GM21526 (cell line): ENCODE results near the gene ABCA12.

ENCODE experiments used
- ATAC-seq: cut with Tn5 transposase; IDR thresholded peaks from one replicate; pipeline ENCODE4 v1.9.1; 2021; ENCODE audit warnings: moderate library complexity; ENCODE audit not compliant: unreplicated experiment, low FRiP score

Gene ABCA12

DNA sequence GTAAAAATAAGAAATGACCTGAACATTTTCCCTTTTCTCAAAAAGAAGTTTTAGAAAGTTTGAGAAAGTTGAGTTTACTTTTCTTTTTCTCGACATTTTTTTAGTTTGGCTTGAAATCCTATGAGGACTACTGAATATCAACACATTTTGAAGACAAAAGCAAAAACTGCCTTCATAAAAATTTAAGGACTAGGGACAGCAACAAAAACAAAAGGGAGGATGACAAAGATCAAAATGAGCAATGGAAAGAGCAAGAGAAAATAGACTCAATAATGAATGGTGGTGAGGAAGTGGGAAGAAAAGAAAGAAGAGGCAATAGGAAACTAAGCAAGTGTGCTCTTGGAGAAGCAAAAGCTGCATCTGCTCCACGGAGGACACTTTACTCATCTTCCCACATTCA is 82.5 kb downstream of the ABCA12 start:
- ATAC-seq = no peak

DNA sequence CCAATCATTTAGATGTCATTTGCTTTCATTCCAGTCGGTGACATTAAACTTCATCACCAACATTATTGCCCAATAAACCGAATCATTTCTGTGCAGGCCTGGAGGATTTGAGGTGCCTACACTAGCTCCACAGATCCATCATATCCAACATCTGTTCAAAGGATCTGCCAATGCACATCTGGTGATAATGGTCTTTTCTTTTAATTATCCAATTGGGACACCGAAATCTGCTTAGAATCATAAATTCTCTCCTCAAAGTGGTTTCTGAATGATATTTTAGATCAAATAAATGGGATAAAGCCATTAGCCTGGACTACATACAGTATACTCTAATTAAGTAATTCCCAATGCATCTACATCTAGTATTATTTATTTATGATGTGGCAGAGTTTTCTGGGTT is 85.6 kb downstream of the ABCA12 start:
- no peak for ATAC-seq

- no peak for ATAC-seq
Observed at GRCh38 chr2:215052404-215052803, 86.0 kb downstream of the ABCA12 start.

- ATAC-seq = no peak
Observed at GRCh38 chr2:215049341-215049740, 89.1 kb downstream of the ABCA12 start.

DNA sequence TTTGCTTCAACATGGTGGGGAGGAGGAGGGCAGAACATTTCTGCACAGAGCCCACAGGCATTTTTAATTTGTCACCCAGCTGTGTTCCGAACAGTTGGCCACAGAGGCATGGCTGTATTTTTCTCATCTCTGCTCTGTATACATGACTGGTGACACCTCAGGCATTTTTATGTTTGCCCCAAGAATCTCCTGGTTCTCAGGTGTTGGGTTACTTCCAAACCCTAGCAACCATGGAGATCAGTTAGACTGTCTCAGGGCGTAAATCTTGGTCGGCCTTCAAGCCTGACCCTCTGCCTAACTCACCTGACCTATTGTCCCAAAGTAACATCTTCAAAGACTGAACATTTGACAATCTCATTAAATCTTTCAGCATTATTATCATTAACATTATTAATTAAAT is 100.0 kb downstream of the ABCA12 start:
- no peak for ATAC-seq

DNA sequence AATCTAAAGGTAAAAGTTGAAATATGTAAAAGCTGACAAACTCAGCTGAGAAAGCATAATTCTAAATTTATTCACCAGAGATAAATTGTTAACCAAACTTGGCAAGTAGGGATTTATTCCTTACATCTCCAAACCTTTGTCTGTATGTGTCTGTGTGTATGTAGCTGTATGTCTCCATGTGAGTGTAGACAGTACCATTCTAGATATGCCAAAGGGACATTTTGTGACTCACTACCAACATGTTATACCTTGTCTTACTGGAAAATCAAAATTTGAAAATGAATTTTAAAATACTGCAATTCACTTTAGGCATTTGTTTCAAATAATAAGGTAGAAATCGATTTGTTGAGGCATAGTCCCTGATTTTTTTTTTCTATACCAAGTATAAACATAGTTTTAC is 102.1 kb downstream of the ABCA12 start:
- ATAC-seq = no peak

DNA sequence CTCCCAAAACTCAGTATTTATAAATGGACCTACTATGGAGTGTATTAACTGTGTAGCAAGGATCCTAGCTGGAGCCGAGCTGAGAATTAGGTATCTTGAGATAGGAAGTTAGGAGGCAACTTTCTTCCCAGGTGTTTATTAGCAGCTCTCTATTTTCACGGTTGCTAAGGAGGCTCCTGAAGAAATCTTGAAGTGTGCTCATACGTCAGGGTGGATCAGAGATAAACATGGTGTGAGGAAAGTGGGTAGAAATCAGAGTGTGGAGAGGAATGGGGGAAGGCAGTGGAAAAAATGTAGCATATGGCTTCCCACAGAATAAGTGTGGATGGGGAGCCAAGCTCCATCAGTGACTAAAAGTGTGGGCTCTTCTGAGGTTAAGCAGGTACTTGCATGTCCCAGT is 104.3 kb downstream of the ABCA12 start:
- ATAC-seq = no peak

- peak; percentile 64 for ATAC-seq
Observed at GRCh38 chr2:215032153-215032552, 106.3 kb downstream of the ABCA12 start.

DNA sequence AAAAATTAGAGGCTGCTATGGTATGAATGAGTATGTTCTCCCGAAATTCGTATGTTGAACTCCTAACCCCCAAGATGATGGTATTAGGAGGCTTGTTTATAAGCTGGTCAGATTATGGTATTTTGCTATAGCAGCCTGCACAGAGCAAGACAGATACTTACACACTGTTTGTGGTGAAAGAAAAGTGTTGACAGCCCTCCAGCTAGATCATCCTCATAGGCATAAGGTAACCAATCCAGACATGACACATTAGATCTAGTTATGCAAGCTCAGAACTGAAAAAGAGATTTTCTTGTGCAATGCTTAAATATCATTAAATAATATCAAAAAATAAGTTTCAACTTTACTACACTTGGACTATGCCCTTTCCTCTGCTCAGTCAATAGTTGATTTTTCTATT is 107.1 kb downstream of the ABCA12 start:
- no peak for ATAC-seq

DNA sequence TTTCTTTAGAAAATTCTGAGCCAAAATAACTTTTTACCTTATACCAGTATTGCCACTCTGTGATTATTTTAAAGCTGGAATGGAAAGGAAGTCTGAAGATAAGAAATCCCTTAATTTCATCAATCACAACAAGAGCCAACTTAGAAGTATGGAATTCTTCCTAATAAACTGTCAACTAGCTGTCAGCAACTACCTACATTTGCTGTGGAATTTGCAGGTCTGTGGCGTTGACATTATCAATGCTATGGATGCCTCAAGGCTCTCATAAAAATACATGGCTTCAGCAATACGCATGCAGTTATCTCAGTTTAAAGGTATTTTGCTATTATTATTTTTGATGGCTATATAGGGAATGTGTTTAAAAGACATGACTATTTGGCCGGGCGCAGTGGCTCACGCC is 108.5 kb downstream of the ABCA12 start:
- no peak for ATAC-seq

DNA sequence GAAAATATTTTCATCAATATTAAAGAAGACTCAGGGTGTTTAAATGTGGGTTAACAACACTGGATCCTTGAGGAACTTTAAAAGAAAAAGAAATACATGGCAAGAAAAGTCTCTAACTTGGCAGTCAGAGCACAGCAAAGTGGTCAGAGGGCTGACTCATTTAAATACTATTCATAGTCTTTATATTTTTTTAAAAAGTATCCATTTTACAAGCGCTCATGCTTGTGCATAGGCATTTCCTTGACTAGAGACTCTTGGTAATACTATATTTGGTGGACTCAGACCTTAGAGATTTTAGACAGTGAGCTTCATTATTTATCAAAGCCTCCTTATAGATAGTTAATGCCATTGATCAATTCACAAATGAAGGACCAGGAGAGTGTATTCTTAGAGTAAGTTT is 110.2 kb downstream of the ABCA12 start:
- no peak for ATAC-seq

DNA sequence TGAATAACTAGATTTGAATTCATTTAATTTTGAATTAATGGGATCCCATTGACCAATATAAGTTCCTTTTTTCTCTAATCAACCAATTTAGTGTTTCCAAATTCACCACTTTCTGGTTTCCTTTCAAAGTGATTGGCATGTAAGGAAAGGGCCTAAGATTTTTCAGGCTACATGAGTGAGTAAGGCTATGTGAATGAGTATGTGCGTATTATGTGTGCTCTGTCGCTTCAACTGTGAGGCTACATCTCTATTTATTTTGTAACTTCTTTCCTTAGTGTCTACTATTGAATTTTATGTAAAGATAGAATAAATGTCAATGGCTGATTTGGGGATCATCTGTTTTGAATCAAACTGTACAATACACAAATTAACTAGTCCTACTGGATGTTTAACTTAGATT is 110.6 kb downstream of the ABCA12 start:
- ATAC-seq = no peak

- ATAC-seq = no peak
Observed at GRCh38 chr2:215022910-215023309, 115.5 kb downstream of the ABCA12 start.

DNA sequence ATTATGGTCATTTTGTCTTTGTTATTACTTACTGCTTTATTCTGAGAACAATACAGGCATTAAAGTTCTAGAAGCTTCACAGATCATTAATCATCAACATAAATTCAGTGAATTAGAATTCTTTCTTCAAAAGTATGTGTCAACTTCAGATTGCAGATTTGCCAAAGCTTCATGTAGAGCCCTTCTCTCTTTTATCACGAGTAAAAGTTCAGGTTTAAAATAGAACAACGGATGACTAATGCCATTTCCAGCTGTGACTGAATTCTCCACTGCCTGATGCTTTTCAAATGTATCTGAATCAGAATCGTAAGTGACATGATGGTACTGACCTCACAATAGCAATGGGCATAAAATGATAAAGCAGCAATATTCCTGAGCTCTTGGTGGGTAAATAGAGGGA is 116.0 kb downstream of the ABCA12 start:
- no peak for ATAC-seq

DNA sequence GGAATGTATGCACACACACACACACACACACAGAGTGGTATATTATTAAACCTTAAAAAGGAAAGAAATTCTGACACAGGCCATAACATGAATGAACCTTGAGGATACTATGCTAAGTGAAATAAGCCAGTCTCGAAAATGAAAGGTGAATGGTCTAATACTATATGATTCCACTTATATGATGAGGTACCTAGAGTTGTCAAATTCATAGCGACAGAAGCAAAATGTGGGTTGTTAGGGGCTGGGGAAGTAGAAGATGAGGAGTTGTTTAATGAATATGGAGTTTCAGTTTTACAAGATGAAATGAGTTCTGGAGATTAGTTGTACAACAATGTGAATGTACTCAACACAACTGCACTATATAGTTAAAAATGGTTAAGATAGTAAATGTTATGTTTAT is 118.1 kb downstream of the ABCA12 start:
- ATAC-seq = peak; percentile 43

DNA sequence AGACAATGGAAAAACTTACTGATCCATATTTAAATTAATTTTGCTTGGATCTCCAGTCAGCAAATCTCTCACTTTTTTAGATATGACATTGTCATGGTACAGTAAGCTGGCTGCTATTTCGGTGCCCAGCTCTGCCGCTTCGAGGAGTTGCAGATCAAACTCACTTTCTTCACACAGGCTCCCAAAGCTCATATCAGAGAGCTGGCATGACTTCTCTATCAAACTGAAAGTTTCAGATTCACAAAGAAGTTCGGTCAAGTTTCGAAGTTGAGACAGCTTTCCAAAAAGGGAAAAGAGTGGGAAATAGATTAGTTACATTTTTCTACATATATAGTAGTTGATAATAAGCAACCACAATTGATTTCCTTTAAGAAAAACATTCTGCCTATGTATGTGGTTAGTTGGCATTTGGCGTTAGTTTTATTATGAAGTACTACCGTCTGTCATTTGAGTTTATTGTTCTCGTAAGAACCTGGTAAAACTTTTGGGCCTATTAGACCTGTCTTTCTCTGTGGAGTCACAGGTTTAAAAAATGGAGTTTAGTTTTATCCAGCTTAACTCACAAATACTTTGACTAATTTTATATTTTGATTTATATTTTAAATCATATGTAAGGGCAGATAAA is 118.8 kb downstream of the ABCA12 start:
- ATAC-seq = peak; percentile 66

DNA sequence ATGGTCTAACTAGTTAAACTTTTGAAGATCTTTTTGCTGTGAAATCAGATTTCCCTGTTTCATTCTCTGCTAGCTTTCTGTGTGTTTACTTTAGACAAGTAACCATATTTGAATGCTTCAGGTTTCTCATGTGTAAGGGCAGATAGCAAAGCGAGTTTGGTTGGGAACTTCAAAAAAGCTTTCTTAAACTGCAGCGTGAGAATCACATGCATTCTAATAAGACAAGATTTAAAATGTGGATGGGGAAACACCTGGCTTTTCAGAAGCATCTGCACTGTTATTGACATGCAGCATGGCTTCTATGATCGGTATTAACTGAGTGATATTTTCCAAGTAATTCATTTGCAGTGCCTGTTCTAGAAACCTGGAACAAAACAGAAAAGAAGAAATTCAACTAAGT is 119.3 kb downstream of the ABCA12 start:
- ATAC-seq = peak; percentile 40

DNA sequence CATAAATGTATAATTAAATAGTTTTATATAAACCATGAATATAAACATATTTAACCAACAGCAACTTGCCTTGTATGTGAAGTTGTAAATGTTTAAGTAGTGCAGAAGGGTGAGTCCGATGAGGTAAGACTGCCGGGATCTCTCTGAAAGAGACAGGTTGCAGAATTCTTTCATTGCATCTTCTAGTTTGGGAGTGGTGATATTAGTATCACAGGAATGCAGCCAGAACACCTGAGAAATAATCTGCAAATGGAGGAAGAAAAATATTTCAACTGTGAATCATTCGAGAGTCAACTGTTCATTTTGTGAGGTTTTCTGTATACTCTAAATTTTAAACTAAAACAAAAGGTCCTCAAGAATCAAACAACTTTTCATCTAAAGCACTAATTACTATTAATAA is 123.0 kb downstream of the ABCA12 start:
- ATAC-seq = no peak

GRCh38 chr2:215010390-215010789 is 128.0 kb downstream of the ABCA12 start:
- ATAC-seq = no peak

DNA sequence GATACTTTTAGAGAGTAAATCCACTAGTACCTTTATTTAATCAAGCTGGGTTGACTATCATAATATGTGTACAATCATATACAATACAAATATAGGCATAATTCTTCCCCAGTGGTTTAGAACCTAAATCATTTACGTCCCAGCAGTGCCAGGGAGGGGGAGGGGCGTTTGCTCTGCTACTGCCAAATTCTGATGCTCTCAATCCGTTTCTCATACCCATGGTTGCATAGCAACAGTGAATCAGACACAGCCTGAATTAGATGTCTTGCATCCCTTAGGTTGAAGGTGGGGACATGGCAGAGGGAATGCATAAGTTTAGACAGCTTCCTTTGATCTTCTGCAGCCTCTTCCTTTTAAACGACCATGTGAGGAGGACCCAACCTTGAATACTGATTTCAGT is 135.4 kb downstream of the ABCA12 start:
- no peak for ATAC-seq

GRCh38 chr2:215002500-215002899 is 135.9 kb downstream of the ABCA12 start:
- ATAC-seq = no peak

DNA sequence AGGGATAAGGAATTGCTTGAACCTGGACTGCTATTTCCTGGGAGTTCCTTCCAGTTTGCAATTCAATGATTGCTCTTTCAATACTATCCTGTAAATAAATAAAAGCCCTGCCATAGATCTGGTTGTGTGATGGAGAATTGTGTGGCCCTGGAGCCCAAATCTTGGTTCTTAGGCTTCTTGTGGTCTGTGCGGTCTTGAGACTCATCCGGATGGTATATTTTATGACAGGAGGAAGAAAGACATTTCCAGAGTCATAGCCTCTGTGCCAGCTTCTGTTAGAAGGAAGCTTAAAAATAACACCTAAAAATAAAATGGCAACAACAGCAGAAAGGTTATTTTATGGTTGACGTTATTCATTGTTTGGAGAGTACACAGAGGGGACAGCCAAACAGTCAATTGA is 137.7 kb downstream of the ABCA12 start:
- ATAC-seq = no peak
